GM04503 (cell line): ENCODE data around the gene CYTH1.

Experiments
- DNase-seq: peaks from one replicate; pipeline ENCODE4 v3.0.0-alpha.2; 2012; ENCODE audit warnings: low read depth

Gene CYTH1

GRCh38 chr17:78715000-78715771, 66.9 kb downstream of the CYTH1 start:
- DNase-seq: no peak

- no peak for DNase-seq
These were observed 67.5 kb downstream of the CYTH1 start for GRCh38 chr17:78714534-78714933.

GRCh38 chr17:78712043-78712442, 70.0 kb downstream of the CYTH1 start:
- no peak for DNase-seq

- no peak for DNase-seq
These were observed 71.5 kb downstream of the CYTH1 start for GRCh38 chr17:78710607-78711006.

DNA sequence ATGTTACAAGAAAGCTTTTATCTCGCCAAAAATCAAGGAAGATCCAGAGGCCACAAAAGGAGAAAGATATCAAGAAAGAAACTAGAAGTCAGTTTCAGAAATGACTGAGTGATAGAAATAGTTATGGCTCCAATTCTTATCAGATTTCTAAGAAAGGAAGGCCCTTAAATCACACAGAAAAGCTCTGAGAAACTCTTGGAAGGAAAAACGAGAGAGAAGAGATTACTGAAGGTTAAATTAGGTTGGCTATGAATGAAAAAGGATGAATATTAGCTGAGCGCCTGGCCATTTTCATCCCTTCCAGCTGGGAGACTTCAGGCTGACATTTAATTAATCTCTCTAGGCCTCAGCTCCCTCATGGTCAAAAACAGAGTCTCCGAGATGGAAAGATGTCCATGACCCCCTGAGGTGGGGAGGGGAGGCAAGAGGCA, 72.3 kb downstream of the CYTH1 start:
- DNase-seq: no peak

DNA sequence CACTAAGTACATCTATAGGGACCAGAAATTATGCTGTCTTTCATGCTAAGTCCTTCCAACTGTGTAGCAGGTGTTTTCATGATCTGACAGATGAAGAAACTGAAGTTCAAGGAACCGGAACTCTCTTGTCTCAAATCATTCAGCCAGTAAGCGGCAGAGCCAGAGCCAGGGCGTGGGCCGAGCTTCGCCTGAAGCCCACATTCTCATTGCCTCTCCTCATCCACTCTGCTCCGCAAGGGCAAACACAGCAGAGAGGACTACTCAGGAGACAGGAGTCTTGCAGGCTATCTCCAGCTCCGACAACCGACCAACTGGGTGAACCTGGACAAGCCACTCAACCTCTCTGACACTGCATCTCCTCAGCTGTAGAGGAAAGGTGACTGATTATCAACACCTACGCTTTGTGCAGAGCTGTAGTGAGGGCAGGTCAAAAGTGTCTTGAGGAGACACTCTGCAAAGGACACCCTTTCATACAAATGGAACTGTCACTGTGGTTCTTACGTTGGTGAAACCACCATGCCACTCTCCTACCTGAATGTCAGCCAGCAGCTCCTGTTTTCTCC, 72.9 kb downstream of the CYTH1 start:
- DNase-seq: no peak

GRCh38 chr17:78708510-78708973, 73.5 kb downstream of the CYTH1 start:
- DNase-seq: no peak

DNA sequence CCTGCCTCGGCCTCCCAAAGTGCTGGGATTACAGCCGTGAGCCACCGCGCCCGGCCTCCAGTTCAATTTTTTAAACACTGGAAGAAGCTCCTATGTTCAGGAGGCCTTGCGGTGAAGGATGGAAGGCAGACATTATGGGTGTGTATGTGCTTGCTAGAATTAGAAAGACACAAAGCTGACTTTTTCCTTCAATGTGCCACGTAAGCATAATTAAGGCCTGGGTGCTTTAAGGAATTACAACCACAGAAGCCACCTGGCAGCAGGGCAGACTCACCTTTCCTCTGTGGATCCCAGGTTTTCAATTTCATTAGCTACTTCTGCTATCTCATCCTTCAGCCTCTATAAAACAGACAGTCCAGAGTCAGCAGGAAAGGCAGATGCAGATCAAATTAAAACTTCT, 74.2 kb downstream of the CYTH1 start:
- no peak for DNase-seq

- DNase-seq: no peak
These were observed 75.1 kb downstream of the CYTH1 start for GRCh38 chr17:78707016-78707415.

DNA sequence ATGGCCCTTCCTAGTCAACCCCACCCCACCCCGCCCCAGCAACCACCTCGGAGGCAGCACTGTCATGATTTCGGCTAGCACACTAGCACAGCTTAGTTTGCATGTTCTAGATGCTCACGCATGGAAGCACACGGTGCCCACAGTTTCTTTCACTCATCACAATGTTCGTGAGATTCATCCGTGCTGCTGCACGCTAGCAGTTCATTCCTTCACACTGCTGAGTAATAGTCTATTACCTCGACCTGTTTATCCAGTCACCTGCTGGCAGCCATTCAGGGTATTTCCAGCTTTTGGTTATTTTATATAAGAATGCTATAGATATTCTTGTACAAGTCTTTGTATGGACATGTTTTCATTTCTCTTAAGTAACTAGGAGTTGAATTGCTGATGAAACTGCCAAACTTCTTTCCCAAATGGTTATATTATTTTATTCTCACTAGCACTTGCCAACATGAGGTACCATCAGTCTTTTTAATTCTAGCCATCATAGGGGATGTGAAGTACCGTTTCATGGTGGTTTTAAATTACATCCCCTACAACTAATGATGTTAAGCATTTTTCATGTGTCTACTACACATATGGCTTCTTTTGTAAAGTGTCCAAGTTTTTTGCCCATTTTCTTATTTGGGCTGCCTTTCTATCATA, 75.7 kb downstream of the CYTH1 start:
- DNase-seq: no peak

- no peak for DNase-seq
These were observed 77.0 kb downstream of the CYTH1 start for GRCh38 chr17:78705071-78705470.

DNA sequence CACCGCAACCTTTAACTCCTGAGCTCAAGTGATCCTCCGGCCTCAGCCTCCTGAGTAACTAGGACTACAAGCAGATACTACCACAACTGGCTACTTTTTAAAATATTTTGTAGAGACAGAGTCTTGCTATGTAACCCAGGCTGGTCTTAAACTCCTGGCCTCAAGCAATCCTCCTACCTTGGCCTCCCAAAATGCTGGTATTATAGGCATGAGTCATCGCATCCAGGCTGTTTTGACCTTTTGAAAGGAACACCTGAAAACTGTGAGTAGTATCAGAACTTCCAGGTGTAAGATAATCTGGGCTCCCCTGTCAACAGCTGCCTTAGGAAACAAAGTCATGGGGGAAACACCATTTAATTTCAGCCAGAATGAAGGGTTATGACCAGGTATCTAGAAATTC, 77.5 kb downstream of the CYTH1 start:
- DNase-seq: no peak

GRCh38 chr17:78697554-78698343, 84.3 kb downstream of the CYTH1 start:
- DNase-seq: no peak

- no peak for DNase-seq
These were observed 85.0 kb downstream of the CYTH1 start for GRCh38 chr17:78697122-78697521.

DNA sequence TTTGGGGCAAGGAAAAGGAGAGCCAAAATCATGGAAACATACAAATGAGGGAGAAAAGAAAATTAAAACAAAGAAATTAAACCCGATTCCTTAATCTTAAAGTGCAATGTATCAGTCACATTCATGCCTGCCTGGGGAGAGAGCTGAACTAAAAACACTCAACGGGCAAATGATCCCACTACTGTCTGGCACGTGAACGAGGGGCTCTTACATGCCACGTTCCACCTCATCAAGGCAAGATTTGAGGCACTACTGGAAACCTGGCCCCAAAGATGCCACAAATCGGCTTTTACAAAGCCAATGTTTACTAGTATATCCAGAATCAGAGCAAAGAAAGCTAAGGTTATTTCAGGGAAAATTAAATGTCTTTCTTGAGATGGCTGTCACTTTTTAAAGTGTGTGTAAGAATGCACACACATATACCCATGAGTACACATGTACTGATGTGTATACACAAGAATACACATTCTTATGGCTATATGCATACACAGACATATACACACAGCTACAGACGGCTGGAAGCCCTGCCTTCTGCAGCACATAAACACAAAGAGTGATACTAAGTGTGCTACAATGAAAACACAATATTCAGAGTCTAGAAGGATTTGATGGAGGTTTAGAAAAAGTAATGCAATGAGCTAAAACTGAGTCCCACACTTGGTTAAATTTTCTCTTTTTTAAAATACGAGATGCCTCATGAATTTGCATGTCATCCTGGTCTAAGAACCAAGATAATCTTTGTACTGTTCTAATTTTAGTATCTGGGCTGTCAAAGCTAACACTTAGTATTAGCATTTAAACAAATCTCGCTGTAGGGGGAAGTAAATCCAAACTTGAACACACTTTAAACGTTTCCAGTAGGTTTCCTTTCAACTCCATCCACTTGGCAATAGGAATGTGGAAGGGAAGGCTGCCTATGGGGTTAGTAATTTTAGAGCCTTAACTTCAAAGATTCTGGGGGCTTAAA, 85.8 kb downstream of the CYTH1 start:
- DNase-seq: no peak

DNA sequence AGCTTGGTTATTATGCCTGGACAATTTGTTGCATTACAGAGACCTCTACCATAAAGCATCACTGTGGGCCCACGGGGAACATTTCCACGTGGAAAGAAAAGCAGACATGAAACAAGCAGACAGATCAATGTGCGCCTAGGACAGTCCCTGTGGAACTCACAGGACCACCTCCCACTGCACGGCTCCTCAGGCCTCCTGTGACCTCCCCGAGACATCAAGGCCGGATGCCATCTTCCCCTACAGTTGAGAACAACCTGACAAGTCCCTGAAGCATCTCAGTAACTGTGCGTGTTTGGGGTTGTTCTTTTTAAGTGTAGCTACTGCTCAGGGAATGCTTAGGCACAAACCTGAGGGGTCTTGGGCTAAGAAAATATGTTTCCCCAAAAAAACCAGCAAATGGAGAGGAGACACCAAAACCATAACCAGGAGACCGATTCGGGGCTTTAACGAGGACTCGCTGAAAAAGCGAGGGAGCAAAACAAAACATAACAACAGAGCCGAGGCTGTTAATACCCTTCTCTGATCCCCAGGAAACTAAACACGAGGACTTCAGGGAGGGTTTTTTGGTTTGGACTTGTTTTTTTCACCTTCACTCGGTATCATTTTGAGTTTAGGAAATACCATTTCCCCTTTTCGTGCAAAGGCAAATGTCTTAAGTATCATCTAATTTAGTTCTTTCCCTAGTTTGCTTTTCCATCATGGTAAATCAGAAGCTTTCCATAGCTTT, 87.1 kb downstream of the CYTH1 start:
- DNase-seq: no peak

- no peak for DNase-seq
These were observed 88.6 kb downstream of the CYTH1 start for GRCh38 chr17:78693346-78694083.

DNA sequence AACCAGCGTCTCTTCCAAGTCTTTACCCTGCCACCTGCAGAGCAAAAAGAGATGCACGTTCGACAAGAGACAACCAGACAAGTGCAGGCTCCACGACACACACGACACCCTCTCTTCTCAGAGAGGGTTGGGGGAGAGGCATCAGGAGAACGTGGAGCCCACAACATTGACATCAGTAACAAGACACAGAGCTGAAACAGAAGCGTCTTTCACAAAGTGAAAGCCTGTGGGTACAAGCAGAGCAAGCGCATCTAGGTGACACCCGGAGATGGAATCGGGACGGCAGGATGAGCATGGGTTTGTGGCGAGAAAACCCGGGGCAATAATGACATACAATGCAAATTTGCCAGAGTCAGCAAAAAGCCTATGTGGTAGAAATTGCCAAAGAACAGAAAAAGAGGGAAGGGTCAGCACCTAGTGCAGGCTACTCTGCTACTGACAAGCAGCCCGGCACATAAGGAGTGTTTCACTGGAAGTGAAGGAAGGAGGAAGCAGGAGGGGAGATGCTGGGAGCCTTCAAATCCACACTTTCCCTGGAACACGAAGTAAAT, 89.5 kb downstream of the CYTH1 start:
- no peak for DNase-seq

DNA sequence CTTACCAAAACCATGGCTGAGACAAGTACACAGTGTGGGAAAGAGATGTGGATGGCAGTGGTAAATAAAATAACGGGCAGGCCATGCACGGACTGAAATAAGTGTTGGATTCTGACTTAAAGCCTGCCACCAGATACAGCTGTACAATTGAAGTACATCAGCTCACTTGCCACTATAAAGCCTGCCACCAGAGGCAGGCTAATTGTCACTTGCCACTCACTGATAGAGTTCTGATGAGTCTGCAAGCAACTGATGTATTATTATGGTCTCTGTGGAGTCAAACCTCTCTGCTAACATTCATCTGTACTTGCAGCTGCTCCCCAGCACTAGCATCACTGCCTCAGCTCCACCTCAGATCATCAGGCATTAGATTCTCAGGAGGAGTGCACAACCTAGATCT, 93.0 kb downstream of the CYTH1 start:
- DNase-seq: no peak

- no peak for DNase-seq
These were observed 94.1 kb downstream of the CYTH1 start for GRCh38 chr17:78687944-78688343.
